Keratinocyte (primary cell): Measurements from ENCODE around the gene FAM204A. TPM values are rescaled to one million over a fixed set of nuclear protein-coding genes. Genes with fewer than 3 reads are reported as not detected.

Source experiments
- DNase-seq: peaks from one replicate; pipeline ENCODE4 v3.0.0-alpha.2; 2011; ENCODE audit warnings: low read depth, missing footprints, low spot score
- FAIRE-seq: peaks from 2 replicates; lab custom pipeline; 2011; peaks lifted over from hg19 to GRCh38; lab: Jason Lieb, UNC
- H2AFZ ChIP-seq: 2 replicates; pipeline ENCODE4 v1.6.0; 2012; ENCODE audit warnings: low read length, control low read depth, inconsistent platforms; ENCODE audit not compliant: control insufficient read depth
- H3K27ac ChIP-seq: 2 replicates; pipeline ENCODE4 v1.5.1; 2011; ENCODE audit warnings: low read length; ENCODE audit not compliant: control insufficient read depth, insufficient read depth
- H3K27me3 ChIP-seq: 3 replicates; pipeline ENCODE4 v1.6.0; 2011; ENCODE audit warnings: low read length; ENCODE audit not compliant: control insufficient read depth, insufficient read depth; ENCODE audit errors: extremely low read depth
- H3K36me3 ChIP-seq, 2 experiments: 2 replicates in 1 of 2; 3 replicates in 1 of 2; pipeline ENCODE4 v1.5.1; 2011; ENCODE audit warnings: low read length in 2 of 2, mild to moderate bottlenecking in 1 of 2; ENCODE audit not compliant: control insufficient read depth in 2 of 2, insufficient read depth in 2 of 2; ENCODE audit errors: extremely low read depth in 1 of 2
- H3K4me1 ChIP-seq: 3 replicates; pipeline ENCODE4 v1.5.1; 2011; ENCODE audit warnings: low read length; ENCODE audit not compliant: control insufficient read depth, insufficient read depth; ENCODE audit errors: extremely low read depth
- H3K4me2 ChIP-seq: 3 replicates; pipeline ENCODE4 v1.6.0; 2011; ENCODE audit warnings: low read depth, low read length; ENCODE audit not compliant: control insufficient read depth, insufficient read depth; ENCODE audit errors: extremely low read depth
- H3K4me3 ChIP-seq, 3 experiments: fragments of 200-600 bp in 1 of 3; sonication (generic) in 1 of 3; 2 replicates in 2 of 3; 3 replicates in 1 of 3; pipeline ENCODE4 v1.5.1; 2011 to 2016; ENCODE audit warnings: low read length in 3 of 3, mild to moderate bottlenecking in 3 of 3, control low read depth in 2 of 3, inconsistent platforms in 1 of 3, low read depth in 1 of 3, mixed read lengths in 1 of 3, mixed run types in 1 of 3, moderate library complexity in 1 of 3; ENCODE audit not compliant: control insufficient read depth in 2 of 3, insufficient read depth in 2 of 3; ENCODE audit errors: extremely low read depth in 1 of 3
- H3K79me2 ChIP-seq: 2 replicates; pipeline ENCODE4 v1.6.0; 2012; ENCODE audit warnings: low read length; ENCODE audit not compliant: control insufficient read depth, insufficient read depth
- H3K9ac ChIP-seq: 3 replicates; pipeline ENCODE4 v1.6.0; 2011; ENCODE audit warnings: low read length; ENCODE audit not compliant: control insufficient read depth, insufficient read depth; ENCODE audit errors: extremely low read depth
- H3K9me1 ChIP-seq: 3 replicates; pipeline ENCODE4 v1.6.0; 2011; ENCODE audit warnings: low read length; ENCODE audit not compliant: control insufficient read depth, insufficient read depth; ENCODE audit errors: extremely low read depth
- H3K9me3 ChIP-seq: 2 replicates; pipeline ENCODE4 v1.5.1; 2012; ENCODE audit warnings: low read depth, low read length; ENCODE audit not compliant: control insufficient read depth
- H4K20me1 ChIP-seq: 3 replicates; pipeline ENCODE4 v1.6.0; 2011; ENCODE audit warnings: low read length; ENCODE audit not compliant: control insufficient read depth, insufficient read depth; ENCODE audit errors: extremely low read depth
- EZH2 ChIP-seq: IDR thresholded peaks from one replicate; pipeline ENCODE4 v1.6.1; 2012; ENCODE audit warnings: inconsistent platforms, mild to moderate bottlenecking, low read length, moderate library complexity
- dilution Hi-C: fragments of 300-500 bp; cut with MboI; formaldehyde crosslinking; loops from one replicate; pipeline ENCODE4 v1.7.0; 2020; ENCODE audit warnings: low sequenced_read_pairs; ENCODE audit not compliant: extremely low pct_ligation_motif_present
- polyA plus RNA-seq, 5 experiments: library from polyadenylated mRNA; depleted of rRNA in 3 of 5; stranded (reverse) in 3 of 5; stranded (forward) in 1 of 5; unstranded in 1 of 5; fragments of >200 nt; gene quantifications; 1 replicate in 1 of 5; 2 replicates in 3 of 5; 3 replicates in 1 of 5; pipeline versions ENCODE4 v1.2.1 to v1.2.3, GENCODE V29; 2011 to 2012; ENCODE audit warnings: missing spikeins in 2 of 5, low read depth in 1 of 5, low replicate concordance in 1 of 5
- TF ChIP-seq, protein P1 (sequence below), 3 experiments: IDR thresholded peaks in 1 of 3; conservative IDR thresholded peaks in 1 of 3; optimal IDR thresholded peaks in 1 of 3; 2 replicates in 2 of 3; 3 replicates in 1 of 3; pipeline versions ENCODE3 to v1.5.1; 2011; ENCODE audit warnings: low read length in 3 of 3, mild to moderate bottlenecking in 3 of 3, moderate library complexity in 2 of 3, control low read depth in 1 of 3, inconsistent platforms in 1 of 3; ENCODE audit not compliant: insufficient read depth in 2 of 3; ENCODE audit errors: extremely low read depth in 1 of 3

FAM204A gene
- polyA plus RNA-seq, 1 donor (not counting 4 experiments of a cell fraction or from before 2014, with no cell fraction given), result 38.6 TPM

GRCh38 chr10:118355234-118355633 is 13.1 kb upstream of the FAM204A start:
- Histone ChIP-seq H3K4me3 (no peak overlapping the region), H3K4me2 (no peak overlapping the region), H3K9me3 (no peaks in the 10 kb centered on the region), H4K20me1 (no peaks in the 10 kb centered on the region), H3K36me3 (no peaks in the 10 kb centered on the region), H3K27ac (no peak overlapping the region), H3K27me3 (no peaks in the 10 kb centered on the region), H3K4me1 (no peaks in the 10 kb centered on the region), H2AFZ (no peak overlapping the region), H3K9me1 (no peaks in the 10 kb centered on the region), H3K79me2 (no peaks in the 10 kb centered on the region), H3K9ac (no peak overlapping the region)
- TF ChIP-seq, protein P1, sequence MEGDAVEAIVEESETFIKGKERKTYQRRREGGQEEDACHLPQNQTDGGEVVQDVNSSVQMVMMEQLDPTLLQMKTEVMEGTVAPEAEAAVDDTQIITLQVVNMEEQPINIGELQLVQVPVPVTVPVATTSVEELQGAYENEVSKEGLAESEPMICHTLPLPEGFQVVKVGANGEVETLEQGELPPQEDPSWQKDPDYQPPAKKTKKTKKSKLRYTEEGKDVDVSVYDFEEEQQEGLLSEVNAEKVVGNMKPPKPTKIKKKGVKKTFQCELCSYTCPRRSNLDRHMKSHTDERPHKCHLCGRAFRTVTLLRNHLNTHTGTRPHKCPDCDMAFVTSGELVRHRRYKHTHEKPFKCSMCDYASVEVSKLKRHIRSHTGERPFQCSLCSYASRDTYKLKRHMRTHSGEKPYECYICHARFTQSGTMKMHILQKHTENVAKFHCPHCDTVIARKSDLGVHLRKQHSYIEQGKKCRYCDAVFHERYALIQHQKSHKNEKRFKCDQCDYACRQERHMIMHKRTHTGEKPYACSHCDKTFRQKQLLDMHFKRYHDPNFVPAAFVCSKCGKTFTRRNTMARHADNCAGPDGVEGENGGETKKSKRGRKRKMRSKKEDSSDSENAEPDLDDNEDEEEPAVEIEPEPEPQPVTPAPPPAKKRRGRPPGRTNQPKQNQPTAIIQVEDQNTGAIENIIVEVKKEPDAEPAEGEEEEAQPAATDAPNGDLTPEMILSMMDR (optimal IDR thresholded peaks at IDR 0.05 in 1 of 3, IDR thresholded peaks at IDR 0.05 in 1 of 3, conservative IDR thresholded peaks at IDR 0.05 in 1 of 3; ENCODE audit: extremely low read depth in 1 of 3, insufficient read depth in 2 of 3, low read length in 3 of 3), result no peak
- TF ChIP-seq EZH2, result no peak
- dilution Hi-C loops, result no loop called here
- no peak for DNase-seq
- no peak for FAIRE-seq

- H3K9me1 ChIP-seq, result no peaks in the 10 kb centered on the region
- no peaks in the 10 kb centered on the region for H3K79me2 ChIP-seq
- H3K4me1 ChIP-seq, result no peaks in the 10 kb centered on the region
- FAIRE-seq (no peak), DNase-seq (no peak)
- dilution Hi-C loops, result no loop called here
- H3K27me3 ChIP-seq, result no peaks in the 10 kb centered on the region
- no peak overlapping the region for H3K4me2 ChIP-seq
- H2AFZ ChIP-seq, result no peak overlapping the region
- no peaks in the 10 kb centered on the region for H4K20me1 ChIP-seq
- H3K27ac ChIP-seq, result no peak overlapping the region
- H3K4me3 ChIP-seq, result no peak overlapping the region
- H3K9ac ChIP-seq, result no peak overlapping the region
- no peaks in the 10 kb centered on the region for H3K9me3 ChIP-seq
- TF ChIP-seq EZH2, result no peak
- TF ChIP-seq, protein P1 (optimal IDR thresholded peaks at IDR 0.05 in 1 of 3, IDR thresholded peaks at IDR 0.05 in 1 of 3, conservative IDR thresholded peaks at IDR 0.05 in 1 of 3; ENCODE audit: extremely low read depth in 1 of 3, insufficient read depth in 2 of 3, low read length in 3 of 3), result no peak
- H3K36me3 ChIP-seq, result no peaks in the 10 kb centered on the region
These were observed 7.1 kb upstream of the FAM204A start for GRCh38 chr10:118349235-118349634.
